GM12873 (cell line): ENCODE results near the gene BBC3.

Source experiments
- TF ChIP-seq, protein P1 (sequence below): IDR thresholded peaks from 2 replicates; pipeline ENCODE4 v1.5.1; 2012; ENCODE audit warnings: low read depth, mild to moderate bottlenecking, moderate library complexity, low read length, control low read depth; ENCODE audit not compliant: insufficient read depth; ENCODE audit errors: missing control alignments

BBC3 gene

GRCh38 chr19:47227352-47228167 is 3.4 kb downstream of the BBC3 start:
- TF ChIP-seq, protein P1, sequence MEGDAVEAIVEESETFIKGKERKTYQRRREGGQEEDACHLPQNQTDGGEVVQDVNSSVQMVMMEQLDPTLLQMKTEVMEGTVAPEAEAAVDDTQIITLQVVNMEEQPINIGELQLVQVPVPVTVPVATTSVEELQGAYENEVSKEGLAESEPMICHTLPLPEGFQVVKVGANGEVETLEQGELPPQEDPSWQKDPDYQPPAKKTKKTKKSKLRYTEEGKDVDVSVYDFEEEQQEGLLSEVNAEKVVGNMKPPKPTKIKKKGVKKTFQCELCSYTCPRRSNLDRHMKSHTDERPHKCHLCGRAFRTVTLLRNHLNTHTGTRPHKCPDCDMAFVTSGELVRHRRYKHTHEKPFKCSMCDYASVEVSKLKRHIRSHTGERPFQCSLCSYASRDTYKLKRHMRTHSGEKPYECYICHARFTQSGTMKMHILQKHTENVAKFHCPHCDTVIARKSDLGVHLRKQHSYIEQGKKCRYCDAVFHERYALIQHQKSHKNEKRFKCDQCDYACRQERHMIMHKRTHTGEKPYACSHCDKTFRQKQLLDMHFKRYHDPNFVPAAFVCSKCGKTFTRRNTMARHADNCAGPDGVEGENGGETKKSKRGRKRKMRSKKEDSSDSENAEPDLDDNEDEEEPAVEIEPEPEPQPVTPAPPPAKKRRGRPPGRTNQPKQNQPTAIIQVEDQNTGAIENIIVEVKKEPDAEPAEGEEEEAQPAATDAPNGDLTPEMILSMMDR, result no peak

DNA sequence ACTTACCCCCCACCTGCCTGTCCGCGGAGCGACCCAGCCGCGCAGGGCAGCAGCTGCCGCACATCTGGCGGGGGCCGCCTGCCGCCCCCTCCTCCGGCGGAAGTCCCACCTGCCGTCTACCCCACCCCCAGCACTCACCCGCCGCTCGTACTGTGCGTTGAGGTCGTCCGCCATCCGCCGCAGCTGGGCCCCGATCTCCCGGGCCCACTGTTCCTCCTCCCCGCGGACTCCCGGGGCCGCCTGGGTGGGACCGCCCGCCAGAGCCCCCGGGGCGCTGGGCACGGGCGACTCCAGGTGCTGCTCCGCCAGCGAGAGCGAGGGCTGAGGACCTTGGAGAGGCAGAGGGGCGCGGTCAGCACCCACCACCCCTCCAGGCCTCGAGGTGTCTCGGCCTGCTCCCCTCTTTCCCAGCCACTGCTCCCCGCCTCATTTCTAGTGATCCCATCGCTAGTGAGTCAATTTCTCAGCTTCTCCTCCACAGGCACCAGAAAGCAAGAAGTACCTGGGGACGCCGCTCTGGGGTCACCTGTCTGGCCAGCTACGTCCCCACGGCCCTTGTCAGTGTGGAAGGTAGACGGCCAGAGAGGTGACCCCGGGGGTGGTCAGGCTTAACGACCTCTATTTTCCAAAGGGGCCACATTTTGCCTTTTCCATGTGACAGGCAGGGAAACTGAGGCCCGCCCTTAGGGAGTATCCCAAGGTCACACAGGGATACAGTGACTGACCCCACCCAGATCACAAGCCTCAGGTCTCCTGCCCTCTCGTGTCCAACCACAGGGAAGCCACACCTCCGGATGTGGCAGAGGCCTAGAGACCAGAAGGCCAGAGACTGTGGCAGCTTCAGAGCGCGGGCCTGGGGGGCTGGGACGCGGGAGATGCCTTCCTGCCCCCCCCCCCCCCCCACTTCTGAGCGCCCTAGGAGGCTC is 4.3 kb downstream of the BBC3 start:
- TF ChIP-seq, protein P1, result no peak

- TF ChIP-seq, protein P1, result peak; percentile 23
Observed at GRCh38 chr19:47225746-47226425, 5.1 kb downstream of the BBC3 start.

DNA sequence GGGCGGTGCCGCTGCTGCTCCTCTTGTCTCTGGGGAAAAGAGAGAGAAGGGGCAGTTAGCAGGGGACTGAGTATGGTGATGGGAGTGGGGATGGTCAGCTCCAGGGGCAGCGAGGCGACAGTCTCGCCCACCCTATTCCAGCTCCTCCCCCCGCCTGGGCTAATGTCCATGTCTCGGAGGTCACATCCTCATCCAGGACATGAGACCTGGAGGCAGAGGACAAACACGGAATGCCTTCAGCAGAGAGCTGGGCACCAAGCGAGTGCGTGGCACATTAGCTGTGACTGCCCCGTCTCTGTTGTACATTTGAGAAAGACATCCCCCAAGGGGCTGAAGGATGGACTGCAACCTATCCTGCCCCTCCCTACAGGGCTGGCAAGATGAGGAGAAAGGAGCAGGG is 9.1 kb downstream of the BBC3 start:
- TF ChIP-seq, protein P1, result no peak

- TF ChIP-seq, protein P1, result no peak
Observed at GRCh38 chr19:47221080-47221841, 9.7 kb downstream of the BBC3 start.

DNA sequence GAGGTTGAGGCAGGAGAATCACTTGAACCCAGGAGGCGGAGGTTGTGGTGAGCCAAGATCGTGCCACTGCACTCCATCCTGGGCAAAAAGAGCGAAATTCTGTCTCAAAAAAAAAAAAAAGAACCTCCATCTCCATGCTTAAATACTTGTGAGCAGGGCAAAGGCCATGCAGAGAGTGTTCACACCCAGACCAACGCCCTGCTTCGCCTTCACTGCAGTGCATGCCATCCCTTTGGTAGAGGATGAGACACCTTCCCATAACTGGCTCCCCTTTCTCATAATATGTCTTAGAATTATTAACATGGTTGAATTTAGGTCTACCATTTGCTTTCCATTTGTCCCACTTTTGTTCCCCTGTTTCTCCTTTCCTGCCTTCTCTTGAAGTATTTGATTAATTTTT is 15.4 kb downstream of the BBC3 start:
- TF ChIP-seq, protein P1, result no peak
